Stimulated activated CD8-positive, alpha-beta memory T cell treated with anti-CD3 and anti-CD28 coated beads, Interleukin-12 subunit alpha, Interleukin-12 subunit beta, amount 100 ng/mL, for 24 hours (primary cell): Measurements from ENCODE around the gene ZNF677.
A peak's percentile ranks its signal among the peaks of the same experiment; 100 is the strongest.
"Not testable (repeated sequence)": the region's sequence is repeated elsewhere in the genome, so short reads cannot be mapped to it uniquely, and the experiment has no call there.

ENCODE experiments used
- DNase-seq: peaks from one replicate; pipeline ENCODE4 v3.0.0-alpha.2; 2020; ENCODE audit errors: extremely low read depth

ZNF677 gene

DNA sequence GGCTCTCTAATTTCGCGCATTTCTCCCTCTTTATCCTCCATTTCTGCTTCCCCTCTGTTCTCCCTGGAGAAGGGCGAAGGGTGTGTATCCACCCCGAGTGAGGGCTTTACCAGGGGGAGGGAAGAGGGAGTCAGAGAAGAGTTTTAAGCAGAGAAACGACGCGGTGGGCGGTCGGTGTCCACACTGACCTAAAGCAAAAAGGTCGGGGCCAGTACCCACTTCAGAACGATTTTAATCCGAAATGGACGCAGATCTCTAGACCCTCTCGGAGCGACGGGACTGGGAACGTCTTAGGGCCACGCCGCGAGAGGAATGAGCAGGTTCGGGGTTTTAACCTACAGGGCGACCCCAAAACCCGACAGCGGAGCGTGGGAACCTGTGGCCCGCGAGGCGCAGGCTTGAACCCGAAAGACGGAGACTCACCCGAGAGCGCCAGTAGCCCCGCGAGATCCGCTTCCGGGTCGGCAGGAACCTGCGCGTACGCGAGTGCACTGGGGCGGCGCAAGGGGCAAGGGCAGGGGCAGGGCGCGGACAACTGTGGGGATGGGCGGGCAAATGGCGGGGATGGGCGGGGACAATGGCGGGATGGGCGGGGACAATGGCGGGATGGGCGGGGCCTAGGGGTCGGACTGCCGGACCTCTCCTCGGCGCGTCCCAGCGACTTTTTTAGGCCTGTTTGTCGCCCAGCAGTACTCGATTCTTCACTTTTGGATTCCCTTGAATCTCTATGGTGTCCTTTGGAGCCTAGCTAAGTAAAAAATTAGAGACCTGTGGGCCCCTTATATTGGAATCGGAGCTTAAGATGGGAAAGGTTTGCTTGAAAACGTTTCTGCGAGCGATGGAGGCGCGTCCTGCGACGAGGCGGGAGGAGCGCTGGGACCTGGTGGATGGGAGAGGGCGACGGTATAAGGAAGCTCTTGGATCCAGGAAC, at the start of gene ZNF677:
Gene ZNF677, minus strand, starts transcription at position 463 of the 931 bp plus-strand sequence. CDS start 3,323 bp downstream, outside the sequence.
- peak; percentile 66 for DNase-seq

DNA sequence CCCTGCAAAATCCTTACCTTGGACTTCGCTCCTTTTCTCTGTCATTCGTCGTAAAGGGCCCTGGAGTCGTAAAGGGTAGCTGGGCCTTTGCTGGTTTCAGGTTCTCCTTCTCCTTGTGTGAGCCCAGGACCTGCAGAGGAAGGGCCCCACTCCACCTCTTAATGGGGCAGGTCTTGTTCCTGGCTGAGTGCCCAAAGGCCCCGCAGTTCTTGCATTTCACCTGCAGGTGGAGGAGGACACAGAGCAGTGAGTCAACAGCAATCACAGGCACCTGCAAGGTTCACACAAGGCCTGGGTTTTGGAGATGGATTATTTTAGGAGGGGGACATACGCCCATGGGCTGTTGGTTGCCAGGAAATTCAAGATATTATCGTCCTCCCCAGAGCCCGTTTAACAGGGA, 46.7 kb upstream of the ZNF677 start:
- not testable (repeated sequence) for DNase-seq

GRCh38 chr19:53294786-53295441, 40.2 kb upstream of the ZNF677 start:
- DNase-seq = no peak

- no peak for DNase-seq
Measured at GRCh38 chr19:53290758-53291549, 36.3 kb upstream of the ZNF677 start.

DNA sequence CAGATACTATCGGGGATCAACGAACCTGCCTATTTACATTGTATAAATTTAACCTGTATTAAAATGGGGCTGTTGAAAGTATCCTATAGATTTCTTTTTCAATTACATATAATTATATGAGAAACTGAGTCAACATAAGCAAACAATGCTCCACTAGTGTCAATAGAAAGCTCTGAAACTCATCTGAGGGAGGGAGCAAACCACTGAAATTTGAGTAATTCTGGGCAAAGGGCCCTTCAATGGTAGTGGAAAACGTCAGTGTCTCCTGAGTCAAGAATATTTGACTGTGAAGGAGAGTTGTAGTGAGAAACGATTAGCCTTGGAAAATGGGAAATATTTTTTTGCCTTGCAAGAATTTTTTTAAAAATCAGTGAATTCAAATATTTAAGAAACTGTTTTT, 30.4 kb upstream of the ZNF677 start:
- no peak for DNase-seq

GRCh38 chr19:53281947-53282346, 27.3 kb upstream of the ZNF677 start:
- not testable (repeated sequence) for DNase-seq

- no peak for DNase-seq
Measured at GRCh38 chr19:53275480-53275879, 20.8 kb upstream of the ZNF677 start.

DNA sequence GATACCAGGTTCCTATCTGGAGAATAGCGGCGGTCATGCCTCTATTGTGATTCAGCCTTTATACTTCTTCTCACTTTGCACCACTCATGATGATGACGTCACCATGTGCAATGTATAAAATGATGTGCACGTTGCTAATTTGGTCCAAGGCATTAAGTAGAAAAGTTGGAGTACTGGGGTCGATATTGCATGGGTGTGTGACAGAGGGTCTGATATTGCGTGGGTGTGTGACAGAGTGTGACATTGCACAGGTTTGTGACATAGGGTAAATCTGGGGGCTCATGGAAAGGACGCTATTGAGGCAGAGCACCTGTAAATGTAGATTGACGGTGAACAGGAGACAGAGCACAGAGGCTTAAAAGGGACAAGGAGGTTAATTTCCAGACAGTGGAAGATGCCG, 17.4 kb upstream of the ZNF677 start:
- no peak for DNase-seq

DNA sequence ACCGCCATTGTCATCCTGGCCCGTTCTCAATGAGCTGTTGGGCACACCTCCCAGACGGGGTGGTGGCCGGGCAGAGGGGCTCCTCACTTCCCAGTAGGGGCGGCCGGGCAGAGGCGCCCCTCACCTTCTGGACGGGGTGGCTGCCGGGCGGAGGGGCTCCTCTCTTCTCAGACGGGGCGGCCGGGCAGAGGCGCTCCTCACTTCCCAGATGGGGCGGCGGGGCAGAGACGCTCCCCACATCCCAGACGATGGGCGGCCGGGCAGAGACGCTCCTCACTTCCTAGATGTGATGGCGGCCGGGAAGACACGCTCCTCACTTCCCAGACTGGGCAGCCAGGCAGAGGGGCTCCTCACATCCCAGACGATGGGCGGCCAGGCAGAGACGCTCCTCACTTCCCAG, 15.2 kb upstream of the ZNF677 start:
- DNase-seq = not testable (repeated sequence)

DNA sequence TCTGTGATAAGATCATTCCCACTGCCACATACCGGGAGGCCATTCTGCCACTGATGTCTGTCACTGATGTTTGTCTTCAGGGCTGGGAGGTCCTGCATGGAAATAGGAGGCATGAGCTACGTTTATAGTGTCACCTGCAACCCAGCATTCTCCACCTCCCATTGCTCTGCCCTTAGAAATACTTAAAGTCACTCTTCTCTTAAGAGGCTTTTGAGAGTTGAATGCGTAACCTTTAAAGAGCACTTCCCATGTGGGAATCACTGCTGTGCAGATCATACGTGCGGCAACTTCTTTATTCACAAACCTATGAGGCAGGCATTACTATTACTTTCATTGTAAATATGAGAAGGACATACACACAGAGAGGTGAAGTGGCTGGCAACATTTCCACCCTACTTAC, 12.9 kb upstream of the ZNF677 start, which contains the start of gene VN1R4:
Gene VN1R4, minus strand, starts transcription at position 101 of the 400 bp plus-strand sequence. Its CDS starts 58 bp downstream, at position 43.
- not testable (repeated sequence) for DNase-seq

DNA sequence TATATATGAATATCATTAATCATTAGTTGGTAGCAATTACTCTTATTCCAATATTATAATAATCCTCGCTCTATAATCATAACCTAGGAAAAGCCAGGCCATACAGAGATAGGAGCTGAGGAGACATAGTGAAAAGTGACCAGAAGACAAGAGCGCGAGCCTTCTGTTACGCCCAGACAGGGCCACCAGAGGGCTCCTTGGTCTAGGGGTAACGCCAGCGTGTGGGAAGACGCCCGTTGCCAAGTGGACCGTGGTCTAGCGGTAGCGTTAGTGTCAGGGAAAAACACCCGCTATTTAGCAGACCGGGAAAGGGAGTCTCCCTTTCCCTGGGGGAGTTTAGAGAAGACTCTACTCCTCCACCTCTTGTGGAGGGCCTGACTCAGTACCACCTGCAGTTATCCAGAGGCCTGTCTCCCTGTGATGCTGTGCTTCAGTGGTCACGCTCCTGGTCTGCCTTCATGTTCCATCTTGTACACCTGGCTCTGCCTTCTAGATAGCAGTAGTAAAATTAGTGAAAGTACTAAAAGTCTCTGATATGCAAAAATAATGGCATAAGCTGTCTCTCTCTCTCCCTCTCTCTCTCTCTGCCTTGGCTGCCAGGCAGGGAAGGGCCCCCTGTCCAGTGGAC, 3.2 kb upstream of the ZNF677 start, which contains the start of gene VN1R2:
Gene VN1R2, plus strand, starts transcription at position 578 of the 628 bp plus-strand sequence. CDS start 84 bp downstream, outside the sequence.
- not testable (repeated sequence) for DNase-seq

GRCh38 chr19:53246498-53246897, 8.2 kb downstream of the ZNF677 start:
- no peak for DNase-seq

- DNase-seq = no peak
Measured at GRCh38 chr19:53237114-53237777, 17.4 kb downstream of the ZNF677 start.

DNA sequence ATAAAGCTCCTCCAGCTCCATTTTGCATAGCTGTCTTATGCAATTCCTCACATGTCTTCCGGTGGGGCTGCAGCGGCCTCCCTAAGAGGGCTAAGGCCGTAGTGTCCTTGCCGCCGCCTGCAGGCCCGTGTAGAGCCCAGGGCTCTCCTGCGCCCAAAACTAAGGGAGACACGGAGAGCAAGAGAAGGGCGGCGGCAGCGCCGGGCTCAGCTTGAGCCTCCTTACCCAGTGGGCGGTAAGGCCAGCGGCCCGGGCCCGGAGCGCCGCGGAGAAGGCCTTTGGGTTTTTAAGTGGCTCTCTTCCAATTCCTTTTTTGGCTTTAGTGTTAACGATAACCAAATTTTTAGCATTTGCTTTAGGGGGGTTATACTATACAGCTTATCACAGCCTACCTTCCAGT, 30.1 kb downstream of the ZNF677 start:
- DNase-seq = no peak

- DNase-seq = not testable (repeated sequence)
Measured at GRCh38 chr19:53222716-53223115, 32.0 kb downstream of the ZNF677 start.

- DNase-seq = no peak
Measured at GRCh38 chr19:53212703-53213320, 41.9 kb downstream of the ZNF677 start.

GRCh38 chr19:53211554-53211953, 43.1 kb downstream of the ZNF677 start:
- not testable (repeated sequence) for DNase-seq

- DNase-seq = peak; percentile 98
Measured at GRCh38 chr19:53196777-53197396, 57.8 kb downstream of the ZNF677 start.

- no peak for DNase-seq
Measured at GRCh38 chr19:53195265-53195903, 59.3 kb downstream of the ZNF677 start.
